Hepatocyte (in vitro differentiated cells): ENCODE measurements around the gene RCBTB2. TPM values are rescaled to one million over a fixed set of nuclear protein-coding genes. Genes with fewer than 3 reads are reported as not detected.

Source experiments
- DNase-seq: peaks from one replicate; pipeline ENCODE4 v3.0.0-alpha.2; 2016; ENCODE audit warnings: low spot score
- H2AFZ ChIP-seq: fragments of 200-600 bp; sonication (generic); 2 replicates; pipeline ENCODE4 v1.6.0; 2016; ENCODE audit warnings: antibody characterized with exemption, mild to moderate bottlenecking
- H3K27ac ChIP-seq: fragments of 200-600 bp; sonication (generic); 2 replicates; pipeline ENCODE4 v1.5.1; 2016; ENCODE audit warnings: mild to moderate bottlenecking
- H3K27me3 ChIP-seq: fragments of 200-600 bp; sonication (generic); 2 replicates; pipeline ENCODE4 v1.6.1; 2016
- H3K36me3 ChIP-seq: fragments of 200-600 bp; sonication (generic); replicated peaks from 2 replicates; pipeline ENCODE4 v1.5.1; 2016; ENCODE audit warnings: low read depth; ENCODE audit not compliant: insufficient read depth
- H3K4me1 ChIP-seq: fragments of 200-600 bp; sonication (generic); 2 replicates; pipeline ENCODE4 v1.5.1; 2016; ENCODE audit warnings: mild to moderate bottlenecking, moderate library complexity; ENCODE audit not compliant: insufficient read depth
- H3K4me2 ChIP-seq: fragments of 200-600 bp; sonication (generic); 2 replicates; pipeline ENCODE4 v1.6.0; 2016
- H3K4me3 ChIP-seq: fragments of 200-600 bp; sonication (generic); 2 replicates; pipeline ENCODE4 v1.5.1; 2016; ENCODE audit warnings: mild to moderate bottlenecking
- H3K79me2 ChIP-seq: fragments of 200-600 bp; sonication (generic); 2 replicates; pipeline ENCODE4 v1.6.0; 2017; ENCODE audit warnings: mild to moderate bottlenecking
- H3K9me2 ChIP-seq: fragments of 200-600 bp; sonication (generic); replicated peaks from 2 replicates; pipeline ENCODE4 v1.6.0; 2017; ENCODE audit warnings: mild to moderate bottlenecking; ENCODE audit not compliant: insufficient read depth
- H3K9me3 ChIP-seq: fragments of 200-600 bp; sonication (generic); 2 replicates; pipeline ENCODE4 v1.5.1; 2016; ENCODE audit warnings: low read depth, mild to moderate bottlenecking
- H4K20me1 ChIP-seq: fragments of 200-600 bp; sonication (generic); 2 replicates; pipeline ENCODE4 v1.6.0; 2016; ENCODE audit warnings: mild to moderate bottlenecking; ENCODE audit not compliant: insufficient read depth, poor library complexity, severe bottlenecking
- CTCF ChIP-seq: fragments of 200-600 bp; sonication (generic); IDR thresholded peaks from 2 replicates; pipeline ENCODE4 v1.5.1; 2016; ENCODE audit warnings: antibody characterized with exemption, mild to moderate bottlenecking; ENCODE audit not compliant: poor library complexity
- EZH2 ChIP-seq: fragments of 200-600 bp; sonication (generic); IDR thresholded peaks from 2 replicates; pipeline ENCODE4 v1.6.1; 2016; ENCODE audit warnings: antibody characterized with exemption, mild to moderate bottlenecking, borderline replicate concordance
- EZH2phosphoT487 ChIP-seq: fragments of 200-600 bp; sonication (generic); IDR thresholded peaks from one replicate; pipeline ENCODE4 v1.6.1; 2018; ENCODE audit warnings: antibody characterized with exemption, mild to moderate bottlenecking, low read depth, moderate library complexity; ENCODE audit not compliant: unreplicated experiment, severe bottlenecking
- WGBS: methylation state at CpG from one replicate; pipeline ENCODE4 v1.1.6; 2016; ENCODE audit warnings: low lambda C conversion rate; ENCODE audit errors: missing lambda C conversion rate; 5-methylcytosine and 5-hydroxymethylcytosine counted together
- polyA plus RNA-seq: library from polyadenylated mRNA; unstranded; fragments of >200 nt; fragmentation: Nextera tagmentation; extraction: Ambion mirVana; gene quantifications from 2 replicates; pipeline ENCODE4 v1.2.1, GENCODE V29; 2016
- total RNA-seq: library from RNA; depleted of rRNA; stranded (reverse); fragments of >200 nt; gene quantifications from 2 replicates; pipeline ENCODE4 v1.2.3, GENCODE V29; 2014

Gene RCBTB2
- total and polyA plus RNA-seq, 2 experiments from 2014 or later = 8.8 to 12.2 TPM

GRCh38 chr13:48505597-48506091, 27.2 kb downstream of the RCBTB2 start:
- no peaks in the 10 kb centered on the region for H3K9me2 ChIP-seq
- 93% methylated on average over 11 of the region's 11 CpGs for WGBS
- no peak for DNase-seq

GRCh38 chr13:48505012-48505411, 27.9 kb downstream of the RCBTB2 start:
- no peak overlapping the region for H2AFZ ChIP-seq
- no peaks in the 10 kb centered on the region for H4K20me1 ChIP-seq
- no peaks in the 10 kb centered on the region for H3K9me2 ChIP-seq
- no peaks in the 10 kb centered on the region for H3K4me1 ChIP-seq
- no peak overlapping the region for H3K4me3 ChIP-seq
- H3K27ac ChIP-seq = no peak overlapping the region
- 89% methylated on average over 4 of the region's 4 CpGs for WGBS
- H3K36me3 ChIP-seq = no peaks in the 10 kb centered on the region
- no peaks in the 10 kb centered on the region for H3K79me2 ChIP-seq
- H3K4me2 ChIP-seq = no peak overlapping the region
- H3K27me3 ChIP-seq = no peaks in the 10 kb centered on the region
- TF ChIP-seq CTCF (no peak), EZH2 (no peak), EZH2phosphoT487 (no peak)
- H3K9me3 ChIP-seq = no peaks in the 10 kb centered on the region
- no peak for DNase-seq

More at GRCh38 chr13:48505597-48506091, 27.2 kb downstream of the RCBTB2 start:
- Histone ChIP-seq H3K4me1 (no peaks in the 10 kb centered on the region), H3K36me3 (no peaks in the 10 kb centered on the region), H3K27me3 (no peaks in the 10 kb centered on the region), H3K4me3 (no peak overlapping the region), H3K9me3 (no peaks in the 10 kb centered on the region), H2AFZ (no peak overlapping the region), H3K79me2 (no peaks in the 10 kb centered on the region), H4K20me1 (no peaks in the 10 kb centered on the region), H3K4me2 (no peak overlapping the region), H3K27ac (no peak overlapping the region)
- TF ChIP-seq EZH2 = no peak
- TF ChIP-seq CTCF = no peak
- TF ChIP-seq EZH2phosphoT487 = no peak

GRCh38 chr13:48504606-48505005, 28.3 kb downstream of the RCBTB2 start:
- Histone ChIP-seq H3K36me3 (no peaks in the 10 kb centered on the region), H3K4me2 (no peak overlapping the region), H3K9me3 (no peaks in the 10 kb centered on the region), H4K20me1 (no peaks in the 10 kb centered on the region), H2AFZ (no peak overlapping the region), H3K79me2 (no peaks in the 10 kb centered on the region), H3K4me1 (no peaks in the 10 kb centered on the region), H3K27me3 (no peaks in the 10 kb centered on the region), H3K4me3 (no peak overlapping the region), H3K9me2 (no peaks in the 10 kb centered on the region), H3K27ac (no peak overlapping the region)
- 88% methylated on average over 8 of the region's 8 CpGs for WGBS
- TF ChIP-seq EZH2phosphoT487 = no peak
- TF ChIP-seq EZH2 = no peak
- no peak for TF ChIP-seq CTCF
- no peak for DNase-seq
